ENCODE results near the gene OPCML.

- TF ChIP-seq CTCF (conservative IDR thresholded peaks at IDR 0.05; ENCODE audit: low read depth, low read length) (no peak), EZH2 (IDR thresholded peaks at IDR 0.05; ENCODE audit: low read length, unreplicated experiment) (no peak)
Observed at GRCh38 chr11:132746305-132746704, 786.0 kb downstream of the OPCML start.

Measured in PC-3 (cell line).